NCI-H2081 (cell line): Measurements from ENCODE around the gene ACHE.
"Not testable (repeated sequence)": the region's sequence is repeated elsewhere in the genome, so short reads cannot be mapped to it uniquely, and the experiment has no call there.

Source experiments
- DNase-seq, 2 experiments: peaks; one replicate each; lab custom pipeline; 2025; lab: John Stamatoyannopoulos, UW

ACHE gene

GRCh38 chr7:100895701-100895955 is at the start of gene ACHE:
ACHE (minus strand) TSS chr7:100895888; CDS start chr7:100894232, 1,656 bp downstream.
- DNase-seq, result no peak

DNA sequence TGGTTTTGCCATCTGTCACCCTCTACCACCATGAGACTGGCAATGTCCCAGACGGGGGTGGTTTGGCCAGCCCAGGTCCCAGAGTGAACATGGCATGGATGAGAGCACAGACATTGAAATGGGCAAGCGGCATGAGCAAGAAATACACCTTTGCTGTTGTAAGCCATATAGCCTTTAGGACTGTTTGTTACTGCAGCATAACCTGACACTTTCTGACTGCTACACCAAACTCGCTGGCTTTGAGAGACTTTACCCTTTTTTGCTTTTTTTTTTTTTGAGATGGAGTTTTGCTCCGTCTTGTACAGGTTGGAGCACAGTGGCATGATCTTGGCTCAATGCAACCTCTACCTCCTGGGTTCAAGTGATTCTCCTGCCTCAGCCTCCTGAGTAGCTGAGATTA is 48.5 kb upstream of the ACHE start:
- DNase-seq, result no peak

DNA sequence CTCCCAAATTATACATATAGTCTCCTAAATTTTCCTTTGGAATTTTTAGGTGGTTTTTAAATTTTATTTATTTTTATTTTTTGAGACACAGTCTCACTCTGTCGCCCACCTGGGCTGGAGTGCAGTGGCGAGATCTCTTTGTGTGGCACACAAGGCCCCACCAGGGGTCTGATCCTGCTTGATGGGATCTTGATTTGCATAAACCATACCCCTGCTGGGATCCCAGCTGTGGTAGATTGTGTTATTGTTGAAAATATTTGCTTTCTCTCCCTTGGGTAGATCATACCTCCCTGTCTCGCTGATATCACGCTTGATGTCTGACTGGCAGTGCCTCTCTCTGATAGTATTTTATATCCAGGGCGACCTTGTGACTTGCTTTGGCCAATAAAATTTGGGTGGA is 48.0 kb upstream of the ACHE start:
- DNase-seq, result peak in 1 of 2 experiments; percentile 23

DNA sequence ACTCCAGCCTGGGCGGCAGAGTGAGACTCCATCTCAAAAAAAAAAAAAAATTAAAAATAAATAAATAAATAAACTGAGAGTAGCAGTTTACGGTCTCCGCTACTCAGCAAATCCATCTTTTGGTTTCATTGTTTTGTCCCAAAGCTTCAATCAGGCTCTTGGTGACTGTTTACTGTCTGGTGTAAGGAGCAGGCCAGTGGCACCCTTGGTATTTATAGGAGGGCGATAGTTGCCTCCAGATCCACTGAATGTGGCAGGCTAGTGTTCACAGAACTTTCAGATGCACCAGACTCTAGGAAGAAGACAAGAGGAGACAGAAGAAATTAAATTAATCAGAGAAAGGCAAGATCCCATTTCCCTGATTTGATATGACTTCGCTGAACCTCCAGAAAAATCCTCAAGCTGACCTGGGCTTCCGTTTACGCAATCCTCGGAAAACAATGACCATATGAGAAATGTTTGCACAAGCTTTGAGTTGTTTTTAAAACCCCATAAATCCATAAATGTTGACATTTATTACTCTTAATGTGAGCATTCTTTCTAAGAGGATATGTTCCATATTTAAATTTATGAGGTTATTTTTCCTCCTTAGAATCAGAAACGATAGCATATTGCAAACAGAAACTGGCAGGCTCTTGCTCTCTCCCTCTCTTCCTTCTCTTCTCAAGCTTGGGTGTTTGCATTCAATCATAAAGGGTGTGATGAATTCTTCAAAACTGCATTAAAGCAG is 46.5 kb upstream of the ACHE start:
- no peak for DNase-seq

DNA sequence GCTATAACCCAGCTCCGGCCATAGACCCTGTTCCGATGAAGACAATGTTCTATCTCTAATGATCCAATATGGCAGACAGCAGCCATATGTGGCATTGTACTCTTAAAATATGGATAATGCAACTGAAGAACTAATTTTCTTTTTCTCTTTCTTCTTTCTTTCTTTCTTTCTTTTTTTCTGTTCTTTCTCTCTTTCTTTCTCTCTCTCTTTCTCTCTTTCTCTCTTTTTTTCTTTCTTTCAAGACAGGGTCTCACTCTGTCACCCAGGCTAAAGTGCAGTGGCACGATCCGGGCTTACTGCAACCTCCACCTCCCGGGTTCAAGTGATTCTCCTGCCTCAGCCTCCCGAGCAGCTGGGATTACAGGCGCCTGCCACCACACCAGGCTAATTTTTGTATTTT is 40.5 kb upstream of the ACHE start:
- not testable (repeated sequence) for DNase-seq

DNA sequence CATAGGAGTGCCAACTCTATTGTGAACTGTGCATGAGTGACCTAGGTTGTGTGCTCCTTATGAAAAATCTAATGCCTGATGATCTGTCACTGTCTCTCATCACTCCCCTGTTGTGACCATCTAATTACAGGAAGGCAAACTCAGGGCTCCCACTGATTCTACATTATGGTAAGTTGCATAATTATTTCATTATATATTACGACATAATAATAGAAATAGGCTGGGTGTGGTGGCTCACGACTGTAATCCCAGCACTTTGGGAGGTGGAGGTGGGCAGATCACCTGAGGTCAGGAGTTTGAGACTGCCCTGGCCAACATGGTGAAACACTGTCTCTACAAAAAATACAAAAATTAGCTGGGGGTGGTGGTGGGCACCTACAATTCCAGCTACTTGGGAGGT is 39.7 kb upstream of the ACHE start:
- not testable (repeated sequence) for DNase-seq

DNA sequence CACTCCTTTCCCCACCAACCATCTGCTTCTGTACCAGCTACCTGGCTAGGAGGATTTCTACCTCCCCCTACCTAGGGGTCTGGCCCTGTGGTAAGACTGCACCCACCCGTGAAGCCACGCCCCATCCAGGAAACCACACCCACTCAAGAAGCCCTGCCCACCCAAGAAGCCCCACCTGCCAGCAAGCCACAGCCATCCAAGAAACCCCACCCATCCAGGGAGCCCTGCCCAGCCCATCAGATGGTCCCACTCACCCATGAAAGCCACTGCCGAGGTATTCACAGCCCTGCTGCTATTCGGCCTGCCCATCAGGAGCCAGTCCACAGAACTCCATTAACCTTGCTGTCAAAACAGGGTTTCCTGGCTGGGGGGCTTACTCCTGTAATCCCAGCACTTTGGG is 38.0 kb upstream of the ACHE start:
- no peak for DNase-seq

GRCh38 chr7:100929808-100930174 is 34.1 kb upstream of the ACHE start:
- DNase-seq, result no peak

DNA sequence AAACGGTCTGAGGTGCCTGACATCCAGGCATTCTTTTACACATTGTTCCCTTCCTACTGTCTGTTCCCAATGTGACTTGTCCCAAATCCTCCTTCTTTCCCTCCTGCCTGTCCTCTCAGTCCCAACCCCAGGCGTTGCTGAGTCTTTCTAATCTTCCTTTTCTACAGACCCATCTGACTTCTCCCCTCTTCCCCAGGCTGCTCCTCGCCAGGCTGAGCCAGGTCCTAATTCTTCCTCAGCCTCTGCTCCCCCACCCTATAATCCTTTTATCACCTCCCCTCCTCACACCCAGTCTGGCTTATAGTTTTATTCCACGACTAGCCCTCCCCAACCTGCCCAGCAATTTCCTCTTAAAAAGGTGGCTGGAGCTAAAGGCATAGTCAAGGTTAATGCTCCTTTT is 27.9 kb upstream of the ACHE start:
- DNase-seq, result not testable (repeated sequence)

- DNase-seq, result no peak
Observed at GRCh38 chr7:100921039-100921438, 25.4 kb upstream of the ACHE start.

DNA sequence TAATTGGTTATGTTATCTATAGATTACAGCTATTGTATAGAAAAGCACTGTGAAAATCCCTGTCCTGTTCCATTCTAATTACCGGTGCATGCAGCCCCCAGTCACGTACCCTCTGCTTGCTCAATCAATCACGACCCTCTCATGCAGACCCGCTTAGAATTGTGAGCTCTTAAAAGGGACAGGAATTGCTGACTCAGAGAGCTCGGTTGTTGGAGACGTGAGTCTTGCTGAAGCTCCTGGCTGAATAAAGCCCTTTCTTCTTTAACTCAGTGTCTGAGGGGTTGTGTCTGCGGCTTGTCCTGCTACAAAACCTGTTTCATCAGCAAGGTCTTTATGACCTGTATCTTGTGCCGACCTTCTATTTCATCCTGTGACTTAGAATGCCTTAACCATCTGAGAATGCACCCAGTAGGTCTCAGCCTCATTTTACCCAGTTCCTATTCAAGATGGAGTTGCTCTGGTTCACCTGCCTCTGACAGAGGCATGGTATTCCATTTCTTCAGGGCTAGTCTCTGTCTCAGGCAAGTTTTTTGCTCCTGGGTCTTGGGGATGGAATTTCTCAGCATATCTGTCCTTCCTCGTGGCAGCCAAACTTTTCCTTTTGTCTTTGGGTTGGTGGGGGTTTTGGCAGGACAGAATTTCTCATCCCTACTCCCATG is 24.2 kb upstream of the ACHE start:
- DNase-seq, result not testable (repeated sequence)

DNA sequence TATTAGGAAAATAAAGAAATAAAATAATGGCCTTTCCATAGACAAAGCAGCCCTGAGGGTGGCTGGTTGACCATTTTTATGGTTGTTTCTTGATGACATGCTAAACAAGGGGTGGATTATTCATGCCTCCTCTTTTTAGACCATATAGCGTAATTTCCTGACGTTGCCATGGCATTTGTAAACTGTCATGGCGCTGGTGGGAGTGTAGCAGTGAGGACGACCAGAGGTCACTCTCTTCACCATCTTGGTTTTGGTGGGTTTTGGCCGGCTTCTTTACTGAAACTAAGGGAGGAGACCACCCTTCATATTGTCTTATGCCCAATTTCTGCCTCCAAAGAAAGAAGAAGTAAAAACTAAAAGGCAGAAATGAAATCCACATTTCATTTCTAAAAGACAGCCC is 23.6 kb upstream of the ACHE start:
- DNase-seq, result not testable (repeated sequence)

GRCh38 chr7:100914879-100915447 is 19.3 kb upstream of the ACHE start:
- DNase-seq, result no peak

GRCh38 chr7:100914208-100914878 is 18.7 kb upstream of the ACHE start:
- no peak for DNase-seq

DNA sequence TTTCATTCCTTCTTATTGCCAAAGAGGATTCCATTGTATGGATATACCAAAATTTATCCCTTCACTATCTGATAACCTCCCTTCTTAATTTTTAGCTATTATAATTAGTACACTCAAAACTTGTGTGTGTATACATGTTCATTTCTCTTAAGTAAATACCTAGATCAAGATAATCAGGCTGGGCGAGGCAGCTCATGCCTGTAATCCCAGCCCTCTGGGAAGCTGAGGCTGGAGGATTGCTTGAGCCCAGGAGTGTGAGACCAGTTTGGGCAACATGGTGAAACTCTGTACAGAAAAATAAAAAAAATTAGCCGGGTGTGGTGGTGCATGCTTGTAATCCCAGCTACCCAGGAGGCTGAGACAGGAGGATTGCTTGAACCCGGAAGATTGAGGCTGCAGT is 15.8 kb upstream of the ACHE start:
- DNase-seq, result no peak

GRCh38 chr7:100910443-100910842 is 14.8 kb upstream of the ACHE start:
- not testable (repeated sequence) for DNase-seq

DNA sequence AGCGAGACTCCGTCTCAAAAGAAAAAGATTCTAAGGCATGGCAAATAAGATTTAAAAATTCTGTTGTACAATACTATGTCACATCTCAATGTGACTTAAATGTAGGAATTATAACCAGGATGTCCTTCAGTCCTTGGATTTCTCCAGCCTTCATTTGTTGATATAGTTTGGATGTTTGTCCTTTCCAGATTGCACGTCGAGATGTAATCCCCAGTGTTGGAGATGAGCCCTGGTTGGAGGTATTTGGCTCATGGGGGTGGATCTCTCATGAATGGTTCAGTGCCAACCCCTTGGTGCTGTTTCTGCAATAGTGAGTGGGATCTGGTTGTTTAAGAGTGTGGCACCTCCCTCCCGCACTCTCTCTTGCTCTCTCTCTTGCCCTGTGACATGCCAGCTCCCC is 12.8 kb upstream of the ACHE start:
- no peak for DNase-seq

- no peak for DNase-seq
Observed at GRCh38 chr7:100902638-100903037, 7.0 kb upstream of the ACHE start.

GRCh38 chr7:100901921-100902332 is 6.2 kb upstream of the ACHE start:
- DNase-seq, result no peak

GRCh38 chr7:100900978-100901377 is 5.3 kb upstream of the ACHE start:
- no peak for DNase-seq

DNA sequence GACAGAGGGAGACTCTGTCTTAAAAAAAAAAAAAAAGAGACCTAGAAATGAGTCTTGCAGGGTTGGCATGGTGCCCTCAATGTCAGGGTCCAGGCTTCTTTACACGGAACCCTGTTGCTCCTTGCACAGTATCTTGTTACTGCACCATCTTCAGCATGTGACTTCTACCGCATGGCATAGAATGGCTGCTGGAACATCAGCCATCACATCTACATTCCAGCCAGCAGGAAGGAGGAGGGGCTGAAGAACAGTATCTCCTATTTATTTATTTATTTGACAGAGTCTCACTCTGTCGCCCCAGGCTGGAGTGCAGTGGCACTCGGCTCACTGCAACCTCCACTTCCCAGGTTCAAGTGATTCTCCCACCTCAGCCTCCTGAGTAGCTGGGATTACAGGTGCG is 3.7 kb upstream of the ACHE start:
- DNase-seq, result no peak

GRCh38 chr7:100897772-100898454 is 2.2 kb upstream of the ACHE start:
- DNase-seq, result no peak
